Measurements from ENCODE around the gene TLDC2. TPM values are rescaled to one million over a fixed set of nuclear protein-coding genes. Genes with fewer than 3 reads are reported as not detected.

The TLDC2 gene
- total RNA-seq, 1 experiment from 2014 or later, result 0.32 TPM

GRCh38 chr20:36850759-36851158 is 25.2 kb upstream of the TLDC2 start:
- H3K27me3 ChIP-seq (ENCODE audit: insufficient read depth, low read length), result no peaks in the 10 kb centered on the region
- RAD21 ChIA-PET (ENCODE audit: low non-redundant PET in 1 of 2, low total read pairs in 2 of 2, uncharacterized antibody in 2 of 2, unreplicated experiment in 2 of 2), result no interaction called here
- H3K4me2 ChIP-seq (ENCODE audit: low read length), result no peak overlapping the region
- no TSS peak for BruUV-seq (replicated peaks)
- no peak overlapping the region for H3K4me3 ChIP-seq (replicated peaks in 1 of 2; ENCODE audit: low read depth in 1 of 2, low read length in 2 of 2)
- no peaks in the 10 kb centered on the region for H3K9me2 ChIP-seq (ENCODE audit: insufficient read depth)
- peaks cover 38% of the 10 kb centered on the region; the same call in 1 of the 2 replicates for H3K79me2 ChIP-seq (ENCODE audit: insufficient read depth, low read length)
- CTCF ChIA-PET, result no interaction called here
- H3K4me1 ChIP-seq (ENCODE audit: control insufficient read depth in 1 of 2, insufficient read depth in 2 of 2, low read length in 2 of 2), result peaks cover 10 to 36% of the 10 kb centered on the region in 2 experiments; a peak in 3 of 4 replicates
- H2AFZ ChIP-seq (ENCODE audit: low read depth, low read length, poor library complexity, severe bottlenecking), result no peak overlapping the region
- ATAC-seq, result no peak
- POLR2A ChIA-PET, result no interaction called here
- H4K20me1 ChIP-seq (ENCODE audit: insufficient read depth), result no peaks in the 10 kb centered on the region
- H3K27ac ChIP-seq (ENCODE audit: low read depth, low read length), result no peak overlapping the region
- intact Hi-C loops (cut with micrococcal nuclease), result no loop called here
- no peak overlapping the region for H3K9ac ChIP-seq (ENCODE audit: low read length)
- no peak for DNase-seq (ENCODE audit: low read depth, low spot score)
- TF ChIP-seq EGR1 (IDR thresholded peaks at IDR 0.05; ENCODE audit: low read depth) (no peak), RAD21 (IDR thresholded peaks at IDR 0.05; ENCODE audit: low read depth) (no peak), REST (IDR thresholded peaks at IDR 0.05; ENCODE audit: low read depth) (no peak), POLR2A (IDR thresholded peaks at IDR 0.05; ENCODE audit: borderline replicate concordance, extremely low read depth, insufficient read depth, insufficient read length) (no peak), ZFX (IDR thresholded peaks at IDR 0.05) (no peak), CEBPB (IDR thresholded peaks at IDR 0.05; ENCODE audit: low read depth) (no peak), ELF1 (IDR thresholded peaks at IDR 0.05; ENCODE audit: borderline replicate concordance, low read depth) (no peak), CBX3 (IDR thresholded peaks at IDR 0.05; ENCODE audit: low read depth) (no peak), FOSL1 (IDR thresholded peaks at IDR 0.05; ENCODE audit: low read depth) (no peak), EZH2phosphoT487 (IDR thresholded peaks at IDR 0.05; ENCODE audit: borderline replicate concordance) (no peak), SRF (IDR thresholded peaks at IDR 0.05; ENCODE audit: low read depth) (no peak), ZBTB33 (IDR thresholded peaks at IDR 0.05; ENCODE audit: extremely low read depth, insufficient replicate concordance, low read length) (no peak), YY1 (IDR thresholded peaks at IDR 0.05; ENCODE audit: extremely low read depth, insufficient replicate concordance, low read depth, low read length) (no peak), TCF7L2 (IDR thresholded peaks at IDR 0.05; ENCODE audit: borderline replicate concordance, extremely low read depth, insufficient read depth, insufficient read length) (no peak), SIN3A (IDR thresholded peaks at IDR 0.05; ENCODE audit: low read depth) (no peak), CTCF (IDR thresholded peaks at IDR 0.05 in 2 of 3, conservative IDR thresholded peaks at IDR 0.05 in 1 of 3; ENCODE audit: borderline replicate concordance in 1 of 3, insufficient read depth in 1 of 3, low read depth in 2 of 3, low read length in 2 of 3) (no peak), POLR2AphosphoS5 (IDR thresholded peaks at IDR 0.05; ENCODE audit: low read depth, low read length) (no peak), JUND (IDR thresholded peaks at IDR 0.05) (no peak), ZNF274 (IDR thresholded peaks at IDR 0.05; ENCODE audit: low read depth, low read length) (no peak), SP1 (IDR thresholded peaks at IDR 0.05; ENCODE audit: low read depth) (no peak)
- no peaks in the 10 kb centered on the region for H3K9me3 ChIP-seq (ENCODE audit: control insufficient read depth in 1 of 2, insufficient read depth in 1 of 2, low read depth in 1 of 2, low read length in 2 of 2)
- no peaks in the 10 kb centered on the region for H3K36me3 ChIP-seq (ENCODE audit: control insufficient read depth in 1 of 2, insufficient read depth in 2 of 2, low read length in 2 of 2)
